NOMO-1 treated with DMSO at 0.1 percent for 48 hours (cell line): Measurements from ENCODE around the gene CDYL.

Experiments used
- DNase-seq: peaks from one replicate; lab custom pipeline; 2025; ENCODE audit not compliant: unreplicated experiment; lab: John Stamatoyannopoulos, UW

Gene CDYL

GRCh38 chr6:4879741-4880275, 103.6 kb downstream of the CDYL start:
- no peak for DNase-seq

GRCh38 chr6:4880363-4880762, 104.2 kb downstream of the CDYL start:
- no peak for DNase-seq

- no peak for DNase-seq
Observed at GRCh38 chr6:4883298-4883697, 107.1 kb downstream of the CDYL start.

GRCh38 chr6:4884646-4885340, 108.6 kb downstream of the CDYL start:
- peak; percentile 22 for DNase-seq

- DNase-seq, result peak; percentile 55
Observed at GRCh38 chr6:4885341-4885933, 109.2 kb downstream of the CDYL start.

- DNase-seq, result no peak
Observed at GRCh38 chr6:4888841-4889240, 112.6 kb downstream of the CDYL start.

- peak; percentile 5 for DNase-seq
Observed at GRCh38 chr6:4889701-4890100, 113.5 kb downstream of the CDYL start.

GRCh38 chr6:4890191-4890590, 114.0 kb downstream of the CDYL start:
- no peak for DNase-seq

- no peak for DNase-seq
Observed at GRCh38 chr6:4890627-4891026, 114.4 kb downstream of the CDYL start.

GRCh38 chr6:4891141-4891540, 114.9 kb downstream of the CDYL start:
- DNase-seq, result no peak

- DNase-seq, result no peak
Observed at GRCh38 chr6:4892785-4893485, 116.7 kb downstream of the CDYL start.

GRCh38 chr6:4894049-4894448, 117.8 kb downstream of the CDYL start:
- DNase-seq, result no peak

GRCh38 chr6:4895971-4896370, 119.8 kb downstream of the CDYL start:
- DNase-seq, result no peak

- DNase-seq, result no peak
Observed at GRCh38 chr6:4896401-4896800, 120.2 kb downstream of the CDYL start.

GRCh38 chr6:4899249-4900034, 123.2 kb downstream of the CDYL start:
- DNase-seq, result no peak

GRCh38 chr6:4901386-4902061, 125.3 kb downstream of the CDYL start:
- peak; percentile 67 for DNase-seq

- peak; percentile 32 for DNase-seq
Observed at GRCh38 chr6:4902363-4902762, 126.2 kb downstream of the CDYL start.

- DNase-seq, result no peak
Observed at GRCh38 chr6:4903121-4903520, 126.9 kb downstream of the CDYL start.

- DNase-seq, result no peak
Observed at GRCh38 chr6:4903751-4904370, 127.7 kb downstream of the CDYL start.

- DNase-seq, result no peak
Observed at GRCh38 chr6:4904461-4905025, 128.3 kb downstream of the CDYL start.
